ENCODE data around the gene COA4. TPM values are rescaled to one million over a fixed set of nuclear protein-coding genes. Genes with fewer than 3 reads are reported as not detected.
A peak's percentile ranks its signal among the peaks of the same experiment; 100 is the strongest.

The COA4 gene
- 10 to 100 TPM; 28.1 to 71.5 TPM for total RNA-seq
- 10 to 100 TPM; 53.7 to 58.6 TPM for polyA plus RNA-seq (ENCODE audit: insufficient read length in 2 of 2)
- long read RNA-seq, donor 1, transcript COA4-201 (2 exons, 960 nt) = major isoform, 38 of 49 reads
- long read RNA-seq, donor 1, partial matches to known transcripts = 11 of 49 reads
- long read RNA-seq, donor 1, other reads (novel, unspliced or antisense) = 0 of 49 reads
- long read RNA-seq, donor 2, transcript COA4-201 (2 exons, 960 nt) = major isoform, 24 of 25 reads
- long read RNA-seq, donor 2, partial matches to known transcripts = 0 of 25 reads
- long read RNA-seq, donor 2, other reads (novel, unspliced or antisense) = 0 of 25 reads
- long read RNA-seq, donor 3, transcript COA4-201 (2 exons, 960 nt) = major isoform, 25 of 25 reads
- long read RNA-seq, donor 3, partial matches to known transcripts = 0 of 25 reads
- long read RNA-seq, donor 3, other reads (novel, unspliced or antisense) = 0 of 25 reads
- long read RNA-seq, donor 4, transcript COA4-201 (2 exons, 960 nt) = major isoform, 62 of 62 reads
- long read RNA-seq, donor 4, partial matches to known transcripts = 0 of 62 reads
- long read RNA-seq, donor 4, other reads (novel, unspliced or antisense) = 0 of 62 reads

DNA sequence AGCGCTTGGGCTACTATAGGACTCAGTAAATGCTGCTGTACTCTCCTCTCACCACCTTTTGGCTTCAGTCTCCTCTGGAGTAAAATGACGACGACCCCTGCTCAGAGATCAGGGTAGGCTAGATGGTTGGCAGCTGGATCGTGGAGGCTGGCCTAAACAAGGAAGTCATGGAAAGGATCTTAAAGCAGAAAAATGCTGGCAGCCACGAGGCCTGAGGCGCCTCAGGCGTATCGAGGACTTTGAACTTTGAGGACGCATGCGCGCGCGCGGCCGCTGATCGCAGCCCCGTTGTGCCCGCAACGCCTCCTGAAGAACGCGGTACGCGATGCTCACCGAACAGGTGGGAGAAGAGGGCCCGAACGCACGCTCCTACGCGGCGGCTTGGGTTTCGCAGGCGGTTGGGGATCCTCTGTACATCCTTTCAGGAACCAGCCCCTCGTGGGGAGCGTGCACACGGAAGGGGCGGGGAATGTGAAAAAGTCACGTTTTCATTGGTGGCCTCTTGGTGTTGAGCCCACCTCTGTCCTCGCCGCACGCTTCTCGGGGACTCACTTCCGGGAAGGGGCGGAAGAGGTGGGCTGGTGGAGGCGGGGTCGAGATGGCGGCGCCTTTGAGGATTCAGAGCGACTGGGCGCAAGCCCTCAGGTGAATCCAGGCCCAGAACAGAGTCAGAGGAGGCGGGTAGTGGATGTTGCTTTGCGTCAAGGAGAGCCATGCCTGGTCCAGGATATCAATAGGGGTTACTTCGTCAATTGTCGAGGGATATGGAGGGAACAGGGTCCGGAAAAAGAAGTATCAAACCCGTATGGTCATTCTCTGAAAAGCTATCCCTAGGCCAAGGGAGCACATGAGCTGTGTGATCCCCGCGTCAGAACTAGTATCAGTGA, at the start of gene COA4, which contains the start of gene PAAF1:
TSS of gene COA4 (minus strand) at position 423 of the 887 bp plus-strand sequence. CDS start 3,468 bp downstream, outside the sequence.
TSS of gene PAAF1 (plus strand) at position 576 of the 887 bp plus-strand sequence. CDS start at position 599, 23 bp downstream.
- Histone ChIP-seq H3K36me3 (ENCODE audit: control insufficient read depth, insufficient read depth, low read length) (peaks cover 21% of the 10 kb centered on the region), H3K4me3 (ENCODE audit: low read depth, low read length) (peak within 1 kb of the TSS; percentile 97), H3K27me3 (ENCODE audit: control insufficient read depth, insufficient read depth, low read length) (no peaks in the 10 kb centered on the region), H3K4me1 (ENCODE audit: control insufficient read depth, insufficient read depth, low read length) (peaks cover 9% of the 10 kb centered on the region), H3K27ac (ENCODE audit: low read depth, low read length) (peak within 1 kb of the TSS; percentile 94), H3K9me3 (ENCODE audit: control insufficient read depth, insufficient read depth, low read length) (no peaks in the 10 kb centered on the region)
- WGBS (ENCODE audit: insufficient coverage) = under 1% methylated on average over 56 of the region's 57 CpGs
- DNase-seq (ENCODE audit: low read depth in 4 of 6, low spot score in 6 of 6) = peak; percentile 92 to 99 (median 96)

DNA sequence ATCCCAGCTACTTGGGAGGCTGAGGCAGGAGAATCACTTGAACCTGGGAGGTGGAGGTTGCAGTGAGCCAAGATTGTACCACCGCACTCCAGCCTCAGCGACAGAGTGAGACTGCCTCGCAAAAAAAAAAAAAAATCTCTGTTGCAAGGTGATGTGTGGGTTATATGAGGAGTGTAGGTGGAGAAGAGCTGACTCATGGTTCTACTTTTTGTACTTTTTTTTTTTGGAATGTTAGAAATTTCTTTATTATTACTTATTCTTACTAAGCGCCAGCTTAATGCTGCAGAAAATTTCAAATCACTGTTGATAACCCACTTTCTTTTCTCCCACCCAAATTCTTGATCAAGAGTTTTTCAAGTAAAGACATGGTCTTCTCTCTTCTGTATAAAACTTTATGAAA, 44.5 kb upstream of the COA4 start:
- 100% methylated on average over 2 of the region's 4 CpGs for WGBS (ENCODE audit: insufficient coverage)
- Histone ChIP-seq H3K4me1 (ENCODE audit: control insufficient read depth, insufficient read depth, low read length) (no peaks in the 10 kb centered on the region), H3K4me3 (ENCODE audit: low read depth, low read length) (no peak overlapping the region), H3K27me3 (ENCODE audit: control insufficient read depth, insufficient read depth, low read length) (no peaks in the 10 kb centered on the region), H3K36me3 (ENCODE audit: control insufficient read depth, insufficient read depth, low read length) (peaks cover 42% of the 10 kb centered on the region), H3K27ac (ENCODE audit: low read depth, low read length) (no peak overlapping the region), H3K9me3 (ENCODE audit: control insufficient read depth, insufficient read depth, low read length) (no peaks in the 10 kb centered on the region)
- DNase-seq (ENCODE audit: low read depth in 4 of 6, low spot score in 6 of 6) = no peak

DNA sequence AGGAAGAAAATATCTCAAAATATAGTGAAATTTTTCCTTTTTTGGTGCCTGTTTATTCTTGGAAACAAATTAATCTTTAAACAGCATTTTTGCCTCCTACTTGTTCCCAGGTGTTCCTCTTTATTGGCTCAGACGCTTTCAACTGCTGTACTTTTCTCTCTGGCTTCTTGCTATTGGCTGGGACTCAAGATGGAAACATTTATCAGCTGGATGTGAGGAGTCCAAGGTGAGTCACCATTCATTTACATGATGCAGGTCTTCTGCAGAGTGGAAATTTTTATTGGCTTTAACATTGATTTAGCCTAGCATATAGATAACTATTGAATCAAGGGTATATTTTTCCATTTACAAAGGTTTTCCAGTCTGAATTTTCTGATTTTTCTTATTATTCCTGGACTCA, 39.8 kb upstream of the COA4 start:
- H3K4me3 ChIP-seq (ENCODE audit: low read depth, low read length) = no peak overlapping the region
- no peaks in the 10 kb centered on the region for H3K9me3 ChIP-seq (ENCODE audit: control insufficient read depth, insufficient read depth, low read length)
- H3K27me3 ChIP-seq (ENCODE audit: control insufficient read depth, insufficient read depth, low read length) = no peaks in the 10 kb centered on the region
- no CpG with 5 or more reads among the region's 1 CpG for WGBS (ENCODE audit: insufficient coverage)
- peaks cover 55% of the 10 kb centered on the region for H3K36me3 ChIP-seq (ENCODE audit: control insufficient read depth, insufficient read depth, low read length)
- DNase-seq (ENCODE audit: low read depth in 4 of 6, low spot score in 6 of 6) = peak in 1 of 6 donors; percentile 12
- H3K4me1 ChIP-seq (ENCODE audit: control insufficient read depth, insufficient read depth, low read length) = no peaks in the 10 kb centered on the region
- H3K27ac ChIP-seq (ENCODE audit: low read depth, low read length) = no peak overlapping the region

DNA sequence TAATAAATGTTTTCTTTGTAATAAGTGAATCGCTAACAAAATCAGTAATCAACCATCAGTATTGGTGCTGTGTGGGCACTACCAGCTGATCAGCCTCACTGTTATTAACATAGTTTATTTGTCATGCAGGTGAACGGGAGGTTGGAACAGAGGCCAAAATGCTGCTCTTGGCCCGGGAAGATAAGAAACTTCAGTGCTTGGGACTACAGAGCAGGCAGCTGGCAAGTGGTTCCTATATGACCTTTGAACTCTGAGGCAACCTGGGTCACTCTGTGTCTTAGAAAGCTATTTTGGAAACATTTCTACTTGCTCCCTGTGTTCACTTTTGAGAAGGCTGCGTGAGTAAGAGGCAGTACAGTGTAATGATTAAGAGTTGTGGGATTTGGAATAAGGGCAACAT, 37.6 kb upstream of the COA4 start:
- Histone ChIP-seq H3K27me3 (ENCODE audit: control insufficient read depth, insufficient read depth, low read length) (no peaks in the 10 kb centered on the region), H3K27ac (ENCODE audit: low read depth, low read length) (no peak overlapping the region), H3K4me1 (ENCODE audit: control insufficient read depth, insufficient read depth, low read length) (no peaks in the 10 kb centered on the region), H3K4me3 (ENCODE audit: low read depth, low read length) (no peak overlapping the region), H3K36me3 (ENCODE audit: control insufficient read depth, insufficient read depth, low read length) (peaks cover 58% of the 10 kb centered on the region), H3K9me3 (ENCODE audit: control insufficient read depth, insufficient read depth, low read length) (no peaks in the 10 kb centered on the region)
- no peak for DNase-seq (ENCODE audit: low read depth in 4 of 6, low spot score in 6 of 6)
- WGBS (ENCODE audit: insufficient coverage) = 100% methylated on average over 2 of the region's 4 CpGs

DNA sequence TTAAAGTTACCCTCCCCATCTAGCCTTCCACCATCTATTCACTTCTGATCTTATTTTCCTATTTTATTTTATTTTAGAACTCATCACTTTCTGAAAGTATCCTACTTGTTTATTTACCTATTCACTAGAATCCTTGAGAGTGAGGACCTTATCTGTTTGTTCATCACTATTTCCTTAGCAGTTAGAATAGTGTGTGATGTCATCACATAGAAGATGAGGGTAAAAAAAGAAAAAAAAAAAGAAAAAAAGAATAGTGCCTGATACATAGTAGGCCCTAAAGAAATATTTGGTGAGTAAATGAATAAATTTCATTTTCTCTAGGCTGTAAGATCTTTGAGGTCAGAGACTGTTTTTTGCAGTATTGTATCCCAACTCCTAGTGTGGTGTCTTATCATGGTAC, 36.8 kb upstream of the COA4 start:
- Histone ChIP-seq H3K4me1 (ENCODE audit: control insufficient read depth, insufficient read depth, low read length) (no peaks in the 10 kb centered on the region), H3K4me3 (ENCODE audit: low read depth, low read length) (no peak overlapping the region), H3K9me3 (ENCODE audit: control insufficient read depth, insufficient read depth, low read length) (no peaks in the 10 kb centered on the region), H3K36me3 (ENCODE audit: control insufficient read depth, insufficient read depth, low read length) (peaks cover 60% of the 10 kb centered on the region), H3K27me3 (ENCODE audit: control insufficient read depth, insufficient read depth, low read length) (no peaks in the 10 kb centered on the region), H3K27ac (ENCODE audit: low read depth, low read length) (no peak overlapping the region)
- DNase-seq (ENCODE audit: low read depth in 4 of 6, low spot score in 6 of 6) = no peak

DNA sequence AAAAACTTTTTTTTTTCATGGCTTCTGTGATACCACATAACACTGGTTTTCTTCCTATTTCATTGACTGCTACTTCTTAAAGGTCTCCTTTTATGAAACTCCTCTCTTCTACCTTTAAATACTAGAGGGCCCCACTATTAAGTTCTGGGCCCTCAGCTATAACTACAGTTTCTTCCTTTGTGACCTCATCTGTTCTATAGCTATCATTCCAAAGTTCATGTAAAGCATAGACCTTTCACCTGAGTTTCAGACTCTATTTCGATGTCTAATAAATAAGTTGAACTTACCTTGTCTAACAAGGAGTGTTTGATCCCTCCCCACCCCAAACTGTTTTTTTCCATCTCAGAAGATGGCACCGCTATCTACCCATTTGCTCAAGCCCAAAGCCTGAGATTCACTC, 35.4 kb upstream of the COA4 start:
- H3K9me3 ChIP-seq (ENCODE audit: control insufficient read depth, insufficient read depth, low read length) = no peaks in the 10 kb centered on the region

DNA sequence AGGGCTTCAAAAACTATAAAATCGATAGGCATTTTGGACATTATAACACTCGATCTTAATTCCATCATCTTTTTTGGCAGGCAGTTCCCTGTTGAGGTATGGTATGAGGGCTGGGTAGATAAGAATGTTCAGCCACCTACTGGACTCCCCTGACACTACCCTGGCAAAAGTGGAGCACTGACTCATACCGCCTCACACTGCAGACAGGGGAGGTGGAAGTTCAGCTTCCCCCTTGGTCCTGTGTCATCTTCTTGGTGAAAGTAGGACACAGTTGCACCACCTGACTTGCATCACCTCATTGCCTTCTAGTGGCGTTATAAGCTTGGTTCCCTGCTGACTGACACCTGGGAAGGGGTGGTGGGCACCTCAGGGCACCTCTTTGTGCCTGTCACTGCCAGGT, 30.5 kb upstream of the COA4 start:
- H3K4me1 ChIP-seq (ENCODE audit: control insufficient read depth, insufficient read depth, low read length) = no peaks in the 10 kb centered on the region
- no peak for DNase-seq (ENCODE audit: low read depth in 4 of 6, low spot score in 6 of 6)
- H3K4me3 ChIP-seq (ENCODE audit: low read depth, low read length) = no peak overlapping the region
- H3K27me3 ChIP-seq (ENCODE audit: control insufficient read depth, insufficient read depth, low read length) = no peaks in the 10 kb centered on the region
- H3K27ac ChIP-seq (ENCODE audit: low read depth, low read length) = no peak overlapping the region
- H3K36me3 ChIP-seq (ENCODE audit: control insufficient read depth, insufficient read depth, low read length) = peaks cover 37% of the 10 kb centered on the region
- 86% methylated on average over 1 of the region's 4 CpGs for whole genome bisulfite sequencing (ENCODE audit: insufficient coverage)
- H3K9me3 ChIP-seq (ENCODE audit: control insufficient read depth, insufficient read depth, low read length) = no peaks in the 10 kb centered on the region

More for the DNA sequence above, 35.4 kb upstream of the COA4 start:
- no peaks in the 10 kb centered on the region for H3K27me3 ChIP-seq (ENCODE audit: control insufficient read depth, insufficient read depth, low read length)
- H3K4me3 ChIP-seq (ENCODE audit: low read depth, low read length) = no peak overlapping the region
- 100% methylated on average over 2 of the region's 2 CpGs for WGBS (ENCODE audit: insufficient coverage)
- H3K36me3 ChIP-seq (ENCODE audit: control insufficient read depth, insufficient read depth, low read length) = peaks cover 51% of the 10 kb centered on the region
- H3K27ac ChIP-seq (ENCODE audit: low read depth, low read length) = no peak overlapping the region
- DNase-seq (ENCODE audit: low read depth in 4 of 6, low spot score in 6 of 6) = no peak
- no peaks in the 10 kb centered on the region for H3K4me1 ChIP-seq (ENCODE audit: control insufficient read depth, insufficient read depth, low read length)

DNA sequence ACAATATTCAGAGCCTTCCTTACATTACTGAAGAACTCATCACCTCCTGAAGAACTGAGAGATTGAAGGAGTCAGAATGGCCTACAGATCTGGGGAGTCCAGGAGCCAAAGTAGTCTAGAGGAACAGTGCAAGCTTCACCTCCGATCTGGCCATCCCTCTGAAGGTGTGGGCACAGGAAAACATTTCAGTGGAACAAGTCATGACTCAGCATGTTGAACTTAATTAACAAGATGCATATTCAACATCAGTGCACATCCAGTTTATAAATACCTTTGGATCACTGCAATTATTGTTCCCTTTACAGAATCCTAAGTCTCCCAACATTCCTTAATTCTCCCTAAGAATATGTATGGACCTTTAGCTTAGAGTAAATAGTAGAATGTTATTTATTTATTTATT, 25.7 kb upstream of the COA4 start:
- WGBS (ENCODE audit: insufficient coverage) = 88% methylated on average over 1 of the region's 1 CpG

DNA sequence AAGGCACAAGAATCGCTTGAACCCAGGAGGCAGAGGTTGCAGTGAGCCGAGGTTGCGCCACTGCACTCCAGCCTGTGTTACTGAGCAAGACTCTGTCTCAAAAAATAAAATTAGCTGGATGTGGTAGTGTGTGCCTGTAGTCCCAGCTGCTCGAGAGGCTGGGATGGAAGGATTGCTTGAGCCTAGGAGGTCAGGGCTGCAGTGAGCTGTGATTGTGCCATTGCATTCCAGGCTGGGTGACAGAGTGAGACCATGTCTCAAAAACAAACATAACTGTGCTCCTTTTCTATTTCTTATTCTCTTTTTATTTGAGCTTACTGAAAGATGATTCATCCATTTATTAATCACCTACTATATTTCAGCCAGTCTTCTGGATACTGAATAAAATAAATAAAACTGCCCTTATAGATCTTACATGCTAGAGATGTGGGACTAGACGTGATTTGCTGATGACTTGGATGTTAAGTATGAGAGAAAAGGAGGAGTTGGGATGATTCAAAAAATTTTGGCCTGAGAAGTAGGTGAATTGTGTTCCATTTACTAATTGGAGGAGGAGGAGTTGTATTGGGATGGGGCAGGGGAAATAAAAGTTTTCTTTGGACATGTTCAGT, 18.2 kb upstream of the COA4 start:
- Histone ChIP-seq H3K27me3 (ENCODE audit: control insufficient read depth, insufficient read depth, low read length) (no peaks in the 10 kb centered on the region), H3K9me3 (ENCODE audit: control insufficient read depth, insufficient read depth, low read length) (no peaks in the 10 kb centered on the region), H3K36me3 (ENCODE audit: control insufficient read depth, insufficient read depth, low read length) (peaks cover 19% of the 10 kb centered on the region), H3K4me1 (ENCODE audit: control insufficient read depth, insufficient read depth, low read length) (no peaks in the 10 kb centered on the region), H3K27ac (ENCODE audit: low read depth, low read length) (no peak overlapping the region), H3K4me3 (ENCODE audit: low read depth, low read length) (no peak overlapping the region)
- WGBS (ENCODE audit: insufficient coverage) = 96% methylated on average over 4 of the region's 5 CpGs
- DNase-seq (ENCODE audit: low read depth in 4 of 6, low spot score in 6 of 6) = no peak

More for the DNA sequence above, 25.7 kb upstream of the COA4 start:
- H3K4me3 ChIP-seq (ENCODE audit: low read depth, low read length) = no peak overlapping the region
- H3K27ac ChIP-seq (ENCODE audit: low read depth, low read length) = no peak overlapping the region
- H3K27me3 ChIP-seq (ENCODE audit: control insufficient read depth, insufficient read depth, low read length) = no peaks in the 10 kb centered on the region
- no peak for DNase-seq (ENCODE audit: low read depth in 4 of 6, low spot score in 6 of 6)
- H3K4me1 ChIP-seq (ENCODE audit: control insufficient read depth, insufficient read depth, low read length) = no peaks in the 10 kb centered on the region
- H3K9me3 ChIP-seq (ENCODE audit: control insufficient read depth, insufficient read depth, low read length) = no peaks in the 10 kb centered on the region
- H3K36me3 ChIP-seq (ENCODE audit: control insufficient read depth, insufficient read depth, low read length) = peaks cover 23% of the 10 kb centered on the region
